DMS53 treated with DMSO at 0.1 percent for 48 hours (cell line): ENCODE data around the gene MRPL58.
"Not testable (repeated sequence)": the region's sequence is repeated elsewhere in the genome, so short reads cannot be mapped to it uniquely, and the experiment has no call there.

Experiments used
- DNase-seq: peaks from one replicate; lab custom pipeline; 2025; ENCODE audit not compliant: unreplicated experiment; lab: John Stamatoyannopoulos, UW

MRPL58 gene

GRCh38 chr17:75012096-75012345 is 449 bp upstream of the MRPL58 start:
- peak; percentile 43 for DNase-seq

- DNase-seq = no peak
These were observed 656 bp downstream of the MRPL58 start for GRCh38 chr17:75013092-75013559.

- no peak for DNase-seq
These were observed 6.7 kb downstream of the MRPL58 start for GRCh38 chr17:75019146-75019545.

- no peak for DNase-seq
These were observed 7.2 kb downstream of the MRPL58 start for GRCh38 chr17:75019710-75020109.

- DNase-seq = no peak
These were observed 8.1 kb downstream of the MRPL58 start for GRCh38 chr17:75020331-75021110.

DNA sequence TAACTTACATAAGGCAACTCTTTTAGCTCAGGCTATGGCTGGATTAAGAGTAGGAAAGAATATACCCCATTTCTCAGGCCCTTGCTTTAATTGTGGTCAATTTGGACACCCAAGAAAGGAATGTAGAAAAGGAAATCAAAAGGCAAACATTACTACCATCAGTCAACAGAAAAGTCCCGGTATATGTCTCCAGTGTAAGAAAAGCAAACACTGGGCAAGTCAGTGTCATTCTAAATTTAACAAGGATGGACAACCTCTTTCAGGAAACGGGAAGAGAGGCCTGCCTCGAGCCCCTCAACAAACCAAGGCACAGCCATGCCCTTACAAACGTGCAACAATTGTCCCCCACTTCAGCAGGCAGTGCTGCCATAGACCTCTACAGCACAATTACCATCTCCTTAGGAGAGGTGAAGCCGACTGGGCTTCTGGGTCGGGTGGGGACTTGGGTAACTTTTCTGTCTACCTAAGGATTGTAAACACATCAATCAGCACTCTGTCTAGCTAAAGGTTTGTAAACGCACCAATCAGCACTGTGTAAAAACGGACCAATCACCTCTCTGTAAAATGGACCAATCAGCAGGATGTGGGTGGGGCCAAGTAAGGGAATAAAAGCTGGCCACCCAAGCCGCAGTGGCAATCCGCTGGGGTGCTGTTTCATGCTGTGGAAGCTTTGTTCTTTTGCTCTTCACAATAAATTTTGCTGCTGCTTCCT is 12.4 kb downstream of the MRPL58 start:
- DNase-seq = no peak

- DNase-seq = not testable (repeated sequence)
These were observed 12.9 kb downstream of the MRPL58 start for GRCh38 chr17:75025398-75025734.

GRCh38 chr17:75026650-75027049 is 14.2 kb downstream of the MRPL58 start:
- not testable (repeated sequence) for DNase-seq

DNA sequence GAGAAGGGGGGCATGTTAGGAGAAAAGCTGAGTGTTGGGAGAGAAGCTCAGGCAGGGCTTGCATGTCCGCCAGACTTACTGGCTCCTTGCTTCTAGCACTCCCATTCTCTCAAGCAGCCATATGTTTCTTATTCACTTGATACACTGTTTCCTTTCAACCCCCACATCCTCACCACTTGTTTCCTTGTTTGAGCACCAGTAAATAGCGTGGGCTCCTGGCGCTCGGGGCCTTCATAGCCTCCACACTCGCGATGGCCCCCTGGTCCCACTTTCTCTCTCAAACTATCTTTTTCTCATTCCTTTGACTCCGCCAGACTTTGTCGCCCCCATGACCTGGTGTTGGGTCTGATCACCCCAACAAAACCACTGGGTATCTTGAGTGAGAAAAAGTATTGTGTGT is 17.7 kb downstream of the MRPL58 start:
- DNase-seq = no peak

DNA sequence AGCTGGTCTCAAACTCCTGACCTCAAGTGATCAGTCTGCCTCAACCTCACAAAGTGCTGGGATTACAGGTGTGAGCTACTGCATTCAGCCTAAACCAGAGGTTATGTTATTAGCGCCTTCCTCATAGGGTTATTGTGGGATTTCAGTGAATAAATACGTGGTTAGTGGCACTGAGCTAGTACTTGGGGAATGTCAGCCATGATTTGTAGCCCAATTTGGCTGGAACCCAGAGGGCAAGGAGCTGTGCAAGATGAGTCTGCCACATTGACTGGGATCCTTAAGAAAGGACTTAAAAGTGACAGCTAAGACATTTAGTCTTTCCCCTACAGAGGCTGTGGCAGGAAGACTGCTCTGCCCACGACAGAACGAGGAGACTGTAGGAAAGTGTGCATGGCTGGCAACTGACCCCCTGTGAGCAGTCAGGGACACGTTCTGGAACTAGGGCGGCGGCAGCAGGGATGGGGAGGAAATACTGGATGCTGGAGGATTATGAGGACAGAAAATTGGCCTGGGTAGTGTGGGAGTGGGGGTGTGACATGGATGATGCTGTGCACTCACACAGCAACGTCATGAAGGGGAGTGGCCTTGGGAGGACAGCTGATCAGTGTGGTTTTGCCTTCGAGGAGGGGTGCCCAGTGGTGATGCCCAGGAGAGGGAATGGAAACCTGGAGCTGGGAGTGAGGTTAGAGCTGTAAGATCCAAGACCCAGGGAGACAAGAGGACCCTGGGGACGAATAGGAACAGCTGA is 19.7 kb downstream of the MRPL58 start:
- DNase-seq = peak; percentile 56

GRCh38 chr17:75032720-75033280 is 20.3 kb downstream of the MRPL58 start:
- DNase-seq = no peak

DNA sequence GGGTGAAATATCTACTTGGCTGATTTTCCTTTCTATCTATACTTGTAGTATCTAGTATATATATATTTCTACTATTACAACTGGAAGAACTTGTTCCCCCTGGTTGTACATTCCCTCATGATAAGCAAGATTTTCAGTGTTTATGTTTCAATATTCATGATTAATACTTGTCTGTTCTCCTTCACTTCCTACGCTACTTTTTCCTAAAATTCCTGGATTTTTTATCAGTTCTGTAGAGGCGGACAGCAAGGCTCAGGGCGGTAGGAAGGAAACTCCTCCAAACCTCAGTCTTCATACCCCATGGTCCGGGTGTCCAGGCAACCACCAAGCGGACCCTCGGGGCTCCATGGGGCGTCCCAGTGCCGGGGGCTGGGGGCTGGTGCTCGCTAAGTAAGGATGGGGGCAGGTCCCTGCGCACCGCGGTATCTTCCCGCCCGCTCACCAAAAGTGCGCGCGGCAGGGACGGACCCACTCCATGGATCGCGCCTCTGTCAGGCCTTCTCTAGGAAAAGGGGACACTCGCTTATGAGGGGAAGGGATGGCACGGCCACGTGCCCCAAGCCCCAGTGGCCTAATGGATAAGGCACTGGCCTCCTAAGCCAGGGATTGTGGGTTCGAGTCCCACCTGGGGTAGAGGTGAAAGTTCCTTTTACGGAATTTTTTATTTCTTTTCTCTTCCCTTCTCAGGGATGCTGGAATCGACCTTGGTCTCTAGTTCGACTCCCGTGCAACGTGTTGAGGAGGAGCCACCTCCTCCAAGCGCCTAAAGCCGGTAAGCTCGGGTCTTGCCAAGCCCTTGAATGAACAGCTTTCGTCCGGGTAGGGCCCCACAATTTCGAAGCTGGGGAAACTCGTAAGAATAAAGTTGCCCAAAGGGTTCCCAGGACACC is 21.1 kb downstream of the MRPL58 start:
- DNase-seq = peak; percentile 93

- peak; percentile 87 for DNase-seq
These were observed 21.9 kb downstream of the MRPL58 start for GRCh38 chr17:75034236-75034908.

GRCh38 chr17:75036643-75037268 is 24.3 kb downstream of the MRPL58 start:
- DNase-seq = peak; percentile 75

- DNase-seq = no peak
These were observed 26.8 kb downstream of the MRPL58 start for GRCh38 chr17:75039238-75039637.

DNA sequence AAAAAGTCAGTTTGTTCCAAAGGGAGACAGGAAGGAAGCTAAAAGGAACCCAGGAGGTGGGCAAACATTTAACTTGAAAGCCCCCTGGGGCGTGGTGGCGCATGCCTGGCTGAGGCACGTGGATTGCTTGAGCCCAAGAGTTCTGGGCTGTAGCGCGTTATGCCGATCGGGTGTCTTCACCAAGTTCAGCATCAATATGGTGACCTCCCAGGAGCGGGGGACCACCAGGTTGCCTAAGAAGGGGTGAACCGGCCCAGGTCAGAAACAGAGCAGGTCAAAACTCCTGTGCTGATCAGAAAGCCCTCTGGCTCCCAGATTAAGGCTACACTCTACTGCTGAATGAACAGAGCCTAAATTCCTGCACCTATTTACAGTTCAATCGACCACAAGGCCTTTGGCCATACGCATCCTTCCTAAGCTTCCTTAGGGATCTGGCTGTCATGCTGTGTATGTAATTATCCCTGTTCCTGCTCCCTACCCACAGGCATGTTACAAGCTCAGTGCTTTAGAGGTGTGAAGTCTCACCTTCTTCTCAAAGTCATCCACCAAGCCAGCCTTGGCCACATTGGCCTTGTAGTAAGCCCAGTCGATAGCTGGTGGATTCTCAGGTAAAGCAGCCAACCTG is 29.3 kb downstream of the MRPL58 start:
- DNase-seq = no peak

DNA sequence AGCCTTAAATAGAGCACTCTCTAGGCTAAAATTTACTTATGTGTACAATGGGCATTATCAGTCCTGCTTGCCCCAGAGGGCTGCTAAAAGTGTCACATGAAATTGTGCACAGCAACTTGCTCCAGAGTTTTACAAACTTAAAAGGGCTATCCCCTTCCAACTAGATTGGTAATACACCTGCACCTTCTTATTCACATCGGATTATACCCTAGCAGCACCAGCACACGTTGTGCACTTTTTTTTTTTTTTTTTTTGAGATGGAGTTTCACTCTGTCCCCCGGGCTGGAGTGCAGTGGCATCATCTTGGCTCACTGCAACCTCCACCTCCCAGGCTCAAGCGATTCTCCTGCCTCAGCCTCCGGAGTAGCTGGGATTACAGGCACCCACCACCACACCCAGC is 31.3 kb downstream of the MRPL58 start:
- DNase-seq = not testable (repeated sequence)

GRCh38 chr17:75044716-75045115 is 32.2 kb downstream of the MRPL58 start:
- no peak for DNase-seq

DNA sequence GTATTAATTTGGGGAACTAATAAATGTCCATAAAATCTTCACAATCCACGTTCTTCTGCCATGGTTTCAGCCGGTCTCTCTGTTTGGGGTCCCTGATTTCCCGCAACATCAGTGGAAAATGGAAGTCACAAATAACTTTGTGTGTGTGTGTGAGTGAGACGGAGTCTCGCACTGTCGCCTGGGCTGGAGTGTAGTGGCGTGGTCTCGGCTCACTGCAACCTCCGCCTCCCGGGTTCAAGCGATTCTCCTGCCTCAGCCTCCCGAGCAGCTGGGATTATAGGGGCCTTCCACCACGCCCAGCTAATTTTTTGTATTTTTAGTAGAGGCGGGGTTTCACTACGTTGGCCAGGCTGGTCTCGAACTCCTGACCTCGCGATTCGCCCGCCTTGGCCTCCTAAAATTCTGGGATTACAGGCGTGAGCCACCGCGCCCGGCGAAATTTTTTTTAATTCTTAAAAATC is 33.5 kb downstream of the MRPL58 start:
- DNase-seq = not testable (repeated sequence)
